ACC112 (cell line): Measurements from ENCODE around the gene SYNDIG1L.

ENCODE experiments used
- H2AFZ ChIP-seq: fragments of 200-600 bp; sonication (generic); one replicate; pipeline ENCODE4 v1.6.0; 2017; ENCODE audit warnings: antibody characterized with exemption, low read length; ENCODE audit not compliant: unreplicated experiment
- H3K27ac ChIP-seq: fragments of 200-600 bp; sonication (generic); 2 replicates; pipeline ENCODE4 v1.5.1; 2014; ENCODE audit warnings: low read depth, mild to moderate bottlenecking, antibody characterized with exemption, low read length, moderate library complexity
- H3K27me3 ChIP-seq: fragments of 200-600 bp; sonication (generic); 2 replicates; pipeline ENCODE4 v1.6.1; 2014; ENCODE audit warnings: mild to moderate bottlenecking, antibody characterized with exemption, low read length, moderate library complexity, mixed read lengths; ENCODE audit not compliant: insufficient read depth
- H3K36me3 ChIP-seq: fragments of 200-600 bp; sonication (generic); 2 replicates; pipeline ENCODE4 v1.6.1; 2016; ENCODE audit warnings: mild to moderate bottlenecking, antibody characterized with exemption, low read length, moderate library complexity, mixed read lengths; ENCODE audit not compliant: insufficient read depth
- H3K4me1 ChIP-seq: fragments of 200-600 bp; sonication (generic); one replicate; pipeline ENCODE4 v1.6.1; 2016; ENCODE audit warnings: low read length, mixed read lengths; ENCODE audit not compliant: insufficient read depth, unreplicated experiment, control insufficient read depth
- H3K4me3 ChIP-seq: fragments of 200-600 bp; sonication (generic); 2 replicates; pipeline ENCODE4 v1.5.1; 2014; ENCODE audit warnings: mild to moderate bottlenecking, low read depth, low read length
- H3K79me2 ChIP-seq: fragments of 200-600 bp; sonication (generic); one replicate; pipeline ENCODE4 v1.6.0; 2016; ENCODE audit warnings: low read length; ENCODE audit not compliant: control insufficient read depth, unreplicated experiment, insufficient read depth

The SYNDIG1L gene

GRCh38 chr14:74403619-74404417, 22.2 kb downstream of the SYNDIG1L start:
- Histone ChIP-seq H3K4me3 (no peak overlapping the region), H3K36me3 (no peaks in the 10 kb centered on the region), H3K27me3 (peaks cover 62% of the 10 kb centered on the region), H3K4me1 (peaks cover 7% of the 10 kb centered on the region), H3K27ac (no peak overlapping the region), H2AFZ (no peak overlapping the region), H3K79me2 (no peaks in the 10 kb centered on the region)

- Histone ChIP-seq H3K27me3 (peaks cover 72% of the 10 kb centered on the region), H2AFZ (no peak overlapping the region), H3K4me3 (no peak overlapping the region), H3K27ac (no peak overlapping the region), H3K4me1 (peaks cover 7% of the 10 kb centered on the region), H3K79me2 (no peaks in the 10 kb centered on the region), H3K36me3 (no peaks in the 10 kb centered on the region)
Observed at GRCh38 chr14:74402401-74403251, 23.4 kb downstream of the SYNDIG1L start.

- H3K27me3 ChIP-seq = peaks cover 71% of the 10 kb centered on the region
- H3K36me3 ChIP-seq = no peaks in the 10 kb centered on the region
- no peak overlapping the region for H3K27ac ChIP-seq
- H3K4me3 ChIP-seq = no peak overlapping the region
- H3K4me1 ChIP-seq = peaks cover 7% of the 10 kb centered on the region
- H3K79me2 ChIP-seq = no peaks in the 10 kb centered on the region
- peak overlapping the region; percentile 44 for H2AFZ ChIP-seq
Observed at GRCh38 chr14:74401504-74402241, 24.3 kb downstream of the SYNDIG1L start.

- no peak overlapping the region for H3K4me3 ChIP-seq
- H2AFZ ChIP-seq = no peak overlapping the region
Observed at GRCh38 chr14:74400919-74401503, 25.0 kb downstream of the SYNDIG1L start.

GRCh38 chr14:74400031-74400685, 25.9 kb downstream of the SYNDIG1L start:
- no peaks in the 10 kb centered on the region for H3K36me3 ChIP-seq
- H3K27me3 ChIP-seq = peaks cover 71% of the 10 kb centered on the region

More at GRCh38 chr14:74400919-74401503, 25.0 kb downstream of the SYNDIG1L start:
- Histone ChIP-seq H3K27ac (no peak overlapping the region), H3K36me3 (no peaks in the 10 kb centered on the region), H3K4me1 (peaks cover 7% of the 10 kb centered on the region), H3K79me2 (no peaks in the 10 kb centered on the region), H3K27me3 (peaks cover 71% of the 10 kb centered on the region)

GRCh38 chr14:74395094-74395493, 30.9 kb downstream of the SYNDIG1L start:
- Histone ChIP-seq H3K4me3 (no peak overlapping the region), H3K27me3 (peaks cover 76% of the 10 kb centered on the region), H3K79me2 (no peaks in the 10 kb centered on the region), H3K4me1 (no peaks in the 10 kb centered on the region), H3K27ac (no peak overlapping the region), H3K36me3 (no peaks in the 10 kb centered on the region), H2AFZ (no peak overlapping the region)

More at GRCh38 chr14:74400031-74400685, 25.9 kb downstream of the SYNDIG1L start:
- no peak overlapping the region for H3K4me3 ChIP-seq
- no peaks in the 10 kb centered on the region for H3K79me2 ChIP-seq
- H3K27ac ChIP-seq = no peak overlapping the region
- H2AFZ ChIP-seq = no peak overlapping the region
- H3K4me1 ChIP-seq = peaks cover 7% of the 10 kb centered on the region

- peaks cover 73% of the 10 kb centered on the region for H3K27me3 ChIP-seq
- no peak overlapping the region for H2AFZ ChIP-seq
- no peaks in the 10 kb centered on the region for H3K4me1 ChIP-seq
- H3K79me2 ChIP-seq = no peaks in the 10 kb centered on the region
- H3K27ac ChIP-seq = no peak overlapping the region
- H3K4me3 ChIP-seq = no peak overlapping the region
- H3K36me3 ChIP-seq = no peaks in the 10 kb centered on the region
Observed at GRCh38 chr14:74394549-74394948, 31.5 kb downstream of the SYNDIG1L start.

- Histone ChIP-seq H3K27me3 (peaks cover 67% of the 10 kb centered on the region), H3K36me3 (no peaks in the 10 kb centered on the region), H3K4me1 (no peaks in the 10 kb centered on the region), H3K79me2 (no peaks in the 10 kb centered on the region), H2AFZ (no peak overlapping the region), H3K27ac (no peak overlapping the region), H3K4me3 (no peak overlapping the region)
Observed at GRCh38 chr14:74392616-74393570, 33.1 kb downstream of the SYNDIG1L start.

- Histone ChIP-seq H3K27me3 (peaks cover 70% of the 10 kb centered on the region), H3K4me1 (no peaks in the 10 kb centered on the region), H3K79me2 (no peaks in the 10 kb centered on the region), H3K4me3 (no peak overlapping the region), H3K27ac (no peak overlapping the region), H3K36me3 (no peaks in the 10 kb centered on the region), H2AFZ (no peak overlapping the region)
Observed at GRCh38 chr14:74391479-74391878, 34.5 kb downstream of the SYNDIG1L start.
